HepG2 (cell line): ENCODE data around the gene ZBTB46. TPM values are rescaled to one million over a fixed set of nuclear protein-coding genes. Genes with fewer than 3 reads are reported as not detected.
A peak's percentile ranks its signal among the peaks of the same experiment; 100 is the strongest.

ENCODE experiments used
- ATAC-seq: fragments of 200-7000 bp; cut with Tn5 transposase; 3 replicates; pipeline ENCODE4 v1.9.1; 2020; ENCODE audit warnings: mild to moderate bottlenecking, moderate library complexity
- BruUV-seq: library from RNA; stranded (reverse); fragments of 400-500 nt; replicated peaks from 2 replicates; lab custom pipeline; 2021; lab: Mats Ljungman, UMichigan
- CTCF ChIA-PET: fragments of 300-600 bp; formaldehyde crosslinking; extraction: SDS; loops from one replicate; lab custom pipeline; 2021; ENCODE audit warnings: low total read pairs, inconsistent platforms, low intra/inter-chr PET ratio; lab: Yijun Ruan, JAX
- POLR2A ChIA-PET: fragments of 350-600 bp; sonication (Branson Sonifier 250); formaldehyde crosslinking; loops from one replicate; lab custom pipeline; 2020; ENCODE audit warnings: antibody characterized with exemption, inconsistent platforms; lab: Yijun Ruan, JAX
- DNase-seq: peaks from one replicate; pipeline ENCODE4 v3.0.0-alpha.2; 2015; ENCODE audit warnings: low spot score
- FAIRE-seq: peaks from 3 replicates; lab custom pipeline; 2011; peaks lifted over from hg19 to GRCh38; lab: Jason Lieb, UNC
- H2AFZ ChIP-seq: one replicate; pipeline ENCODE4 v1.6.1; 2011; ENCODE audit warnings: low read length, inconsistent platforms
- H3K27ac ChIP-seq: fragments of 300-600 bp; 3 replicates; pipeline ENCODE4 v1.8.0; 2011; ENCODE audit warnings: mixed run types, mild to moderate bottlenecking, mixed read lengths, low read length, inconsistent platforms; ENCODE audit not compliant: insufficient read depth; ENCODE audit errors: extremely low read length
- H3K27me3 ChIP-seq, 2 experiments: fragments of 200-600 bp in 1 of 2; 2 replicates in 1 of 2; 3 replicates in 1 of 2; pipeline versions ENCODE4 v1.6.0 to v1.8.0; 2011; ENCODE audit warnings: low read length in 2 of 2, mild to moderate bottlenecking in 2 of 2, moderate library complexity in 2 of 2, inconsistent platforms in 1 of 2; ENCODE audit not compliant: insufficient read depth in 2 of 2, control insufficient read depth in 1 of 2
- H3K36me3 ChIP-seq, 2 experiments: fragments of 200-600 bp in 1 of 2; replicated peaks in 1 of 2; 2 replicates in 1 of 2; 3 replicates in 1 of 2; pipeline versions ENCODE4 v1.5.1 to v1.8.0; 2011; ENCODE audit warnings: low read length in 2 of 2, inconsistent platforms in 1 of 2; ENCODE audit not compliant: insufficient read depth in 2 of 2, control insufficient read depth in 1 of 2
- H3K4me1 ChIP-seq: 2 replicates; pipeline ENCODE4 v1.5.1; 2012; ENCODE audit warnings: low read length, inconsistent platforms; ENCODE audit not compliant: insufficient read depth
- H3K4me2 ChIP-seq: 2 replicates; pipeline ENCODE4 v1.6.0; 2011; ENCODE audit warnings: low read depth, low read length, inconsistent platforms
- H3K4me3 ChIP-seq, 3 experiments: fragments of 200-600 bp in 1 of 3; sonication (generic), shearing (Covaris generic) in 1 of 3; replicated peaks in 1 of 3; 2 replicates each; pipeline ENCODE4 v1.5.1; 2011 to 2016; ENCODE audit warnings: low read length in 3 of 3, inconsistent platforms in 2 of 3, low read depth in 2 of 3, mild to moderate bottlenecking in 2 of 3, control low read depth in 1 of 3, mixed read lengths in 1 of 3; ENCODE audit not compliant: insufficient read depth in 1 of 3
- H3K79me2 ChIP-seq: one replicate; pipeline ENCODE4 v1.6.1; 2011; ENCODE audit warnings: low read length, inconsistent platforms; ENCODE audit not compliant: insufficient read depth
- H3K9ac ChIP-seq: 2 replicates; pipeline ENCODE4 v1.6.0; 2011; ENCODE audit warnings: mild to moderate bottlenecking, low read depth, low read length, inconsistent platforms; ENCODE audit not compliant: insufficient read depth
- H3K9me3 ChIP-seq: 2 replicates; pipeline ENCODE4 v1.5.1; 2012; ENCODE audit warnings: mild to moderate bottlenecking, low read length
- H4K20me1 ChIP-seq: 2 replicates; pipeline ENCODE4 v1.6.0; 2011; ENCODE audit warnings: inconsistent platforms, mild to moderate bottlenecking, low read length, moderate library complexity; ENCODE audit not compliant: insufficient read depth
- RBM39 ChIP-seq: fragments of 200-400 bp; formaldehyde crosslinking; IDR thresholded peaks from one replicate; pipeline ENCODE4 v1.6.1; 2018; ENCODE audit warnings: antibody characterized with exemption, mild to moderate bottlenecking, low read depth, low read length; ENCODE audit not compliant: poor library complexity, severe bottlenecking
- ZBTB42 ChIP-seq: sonication (generic); formaldehyde crosslinking; IDR thresholded peaks from 2 replicates; pipeline ENCODE4 v1.5.0; 2020; ENCODE audit warnings: mild to moderate bottlenecking, missing genetic modification reagents
- ZNF678 ChIP-seq: sonication (generic); formaldehyde crosslinking; IDR thresholded peaks from 2 replicates; pipeline ENCODE4 v1.4.0; 2020; ENCODE audit warnings: mild to moderate bottlenecking, missing genetic modification reagents
- WGBS: methylation state at CpG from one replicate; pipeline ENCODE4 v1.1.6; 2017; ENCODE audit warnings: low lambda C conversion rate; 5-methylcytosine and 5-hydroxymethylcytosine counted together
- in situ Hi-C: cut with HindIII; loops from 2 replicates; pipeline ENCODE4 v1.10.0; 2017; ENCODE audit warnings: low pct_unique_long_range_greater_than_20kb; ENCODE audit not compliant: extremely low pct_ligation_motif_present
- intact Hi-C: fragments of 100-400 bp; cut with micrococcal nuclease; formaldehyde crosslinking; loops from one replicate; pipeline ENCODE4 v1.10.0; 2022; ENCODE audit not compliant: unreplicated experiment
- polyA plus RNA-seq, 8 experiments: library from polyadenylated mRNA; depleted of rRNA in 3 of 8; stranded (reverse) in 7 of 8; unstranded in 1 of 8; fragments of >200 nt; fragmentation: Illumina TruSeq in 4 of 8; extraction: Trizol in 4 of 8; gene quantifications; 2 replicates each; pipeline versions ENCODE4 v1.2.1 to v1.2.3, GENCODE V29; 2011 to 2016; ENCODE audit warnings: low read depth in 4 of 8, missing spikeins in 1 of 8, mixed read lengths in 1 of 8; ENCODE audit not compliant: insufficient read depth in 1 of 8
- total RNA-seq, 5 experiments: library from RNA; depleted of rRNA; stranded (reverse); fragments of >200 nt; fragmentation: Illumina TruSeq; extraction: Trizol; gene quantifications; 2 replicates each; pipeline ENCODE4 v1.2.3, GENCODE V29; 2016; ENCODE audit warnings: low read depth in 1 of 5
- TF ChIP-seq, protein P1 (sequence below), 2 experiments: fragments of 450-650 bp in 1 of 2; sonication (generic) in 1 of 2; formaldehyde crosslinking; IDR thresholded peaks; 2 replicates each; pipeline versions ENCODE4 v1.5.0 to v1.8.0; 2020 to 2022; ENCODE audit warnings: mild to moderate bottlenecking in 1 of 2, missing genetic modification reagents in 1 of 2
- TF ChIP-seq, protein P2 (sequence below): sonication (generic); formaldehyde crosslinking; IDR thresholded peaks from 2 replicates; pipeline ENCODE4 v1.5.1; 2020; ENCODE audit warnings: mild to moderate bottlenecking, missing genetic modification reagents, moderate library complexity

The ZBTB46 gene
- total and polyA plus RNA-seq, 2 of the 13 experiments (the other 11 are each of a cell fraction or from before 2014, with no cell fraction given): 1.6 to 13.5 TPM

DNA sequence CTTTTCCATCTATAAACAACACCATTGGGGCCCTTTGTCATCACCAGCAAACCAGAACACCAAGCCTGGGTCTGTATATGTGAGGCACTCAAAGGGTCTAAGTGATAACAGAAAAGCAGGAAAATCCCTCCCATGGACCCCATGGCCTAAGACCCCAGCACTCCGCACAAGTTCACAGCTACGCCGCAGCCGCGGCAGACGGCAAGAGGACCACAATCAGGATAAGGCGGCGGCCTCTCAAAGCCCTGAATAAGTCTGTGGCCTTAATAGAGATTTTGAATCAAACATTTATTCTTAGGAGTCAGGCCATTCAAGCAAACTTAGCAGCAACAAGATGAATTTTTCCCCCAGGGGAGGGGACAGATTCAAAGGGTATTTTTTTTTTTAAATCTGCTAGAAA lies 2.9 kb downstream of the ZBTB46 start:
- DNase-seq: no peak
- Histone ChIP-seq H3K9ac (no peak overlapping the region), H3K79me2 (no peaks in the 10 kb centered on the region), H4K20me1 (peaks cover 7% of the 10 kb centered on the region; the same call in 1 of the 2 replicates), H3K27me3 (peaks cover 8 to 27% of the 10 kb centered on the region in 2 experiments), H3K4me3 (no peak overlapping the region), H3K9me3 (no peaks in the 10 kb centered on the region), H3K4me1 (peaks cover 50% of the 10 kb centered on the region), H2AFZ (no peak overlapping the region), H3K4me2 (no peak overlapping the region), H3K27ac (no peak overlapping the region), H3K36me3 (no peaks in the 10 kb centered on the region)
- no peak for TF ChIP-seq ZBTB42 (CRISPR knock-in tag)
- peak; percentile 12 for TF ChIP-seq RBM39
- no peak for TF ChIP-seq ZNF678 (CRISPR knock-in tag)
- no peak for FAIRE-seq
- no peak for ATAC-seq
- POLR2A ChIA-PET: no interaction called here
- CTCF ChIA-PET: no interaction called here
- in situ Hi-C loops: no loop called here
- 97% methylated on average over 8 of the region's 8 CpGs for WGBS
- intact Hi-C loops: no loop called here
- BruUV-seq: no TSS peak

DNA sequence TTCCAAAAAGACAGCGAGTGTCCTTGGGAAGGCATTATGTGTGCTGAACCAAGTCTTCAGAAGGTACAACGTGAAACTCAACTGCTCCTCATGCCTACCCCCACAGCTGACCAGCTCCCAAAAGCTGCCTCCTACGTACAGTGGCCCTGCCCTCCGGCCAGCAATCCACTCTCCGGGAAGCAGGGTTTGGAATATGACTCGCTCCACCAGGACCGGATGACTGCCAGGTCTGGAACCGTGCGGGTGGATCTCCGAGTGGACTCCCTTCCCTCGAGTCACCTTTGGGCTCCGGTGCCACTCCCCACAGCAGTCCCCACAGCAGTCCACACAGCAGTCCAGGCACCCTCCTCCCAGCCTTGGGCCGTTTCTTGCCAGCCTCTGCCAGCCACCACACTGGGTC lies 4.3 kb downstream of the ZBTB46 start:
- no TSS peak for BruUV-seq
- Histone ChIP-seq H3K9me3 (no peaks in the 10 kb centered on the region), H3K4me1 (peaks cover 43% of the 10 kb centered on the region), H3K79me2 (no peaks in the 10 kb centered on the region), H3K36me3 (no peaks in the 10 kb centered on the region), H2AFZ (no peak overlapping the region), H3K27ac (no peak overlapping the region), H3K4me3 (no peak overlapping the region), H4K20me1 (peaks cover 7% of the 10 kb centered on the region; the same call in 1 of the 2 replicates), H3K9ac (no peak overlapping the region), H3K4me2 (no peak overlapping the region), H3K27me3 (peaks cover 2 to 18% of the 10 kb centered on the region in 2 experiments; a peak in 3 of 5 replicates)
- FAIRE-seq (no peak), ATAC-seq (no peak), DNase-seq (no peak)
- TF ChIP-seq, protein P1, sequence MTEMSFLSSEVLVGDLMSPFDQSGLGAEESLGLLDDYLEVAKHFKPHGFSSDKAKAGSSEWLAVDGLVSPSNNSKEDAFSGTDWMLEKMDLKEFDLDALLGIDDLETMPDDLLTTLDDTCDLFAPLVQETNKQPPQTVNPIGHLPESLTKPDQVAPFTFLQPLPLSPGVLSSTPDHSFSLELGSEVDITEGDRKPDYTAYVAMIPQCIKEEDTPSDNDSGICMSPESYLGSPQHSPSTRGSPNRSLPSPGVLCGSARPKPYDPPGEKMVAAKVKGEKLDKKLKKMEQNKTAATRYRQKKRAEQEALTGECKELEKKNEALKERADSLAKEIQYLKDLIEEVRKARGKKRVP (CRISPR knock-in tag; IDR thresholded peaks at IDR 0.05): no peak
- TF ChIP-seq, protein P2, sequence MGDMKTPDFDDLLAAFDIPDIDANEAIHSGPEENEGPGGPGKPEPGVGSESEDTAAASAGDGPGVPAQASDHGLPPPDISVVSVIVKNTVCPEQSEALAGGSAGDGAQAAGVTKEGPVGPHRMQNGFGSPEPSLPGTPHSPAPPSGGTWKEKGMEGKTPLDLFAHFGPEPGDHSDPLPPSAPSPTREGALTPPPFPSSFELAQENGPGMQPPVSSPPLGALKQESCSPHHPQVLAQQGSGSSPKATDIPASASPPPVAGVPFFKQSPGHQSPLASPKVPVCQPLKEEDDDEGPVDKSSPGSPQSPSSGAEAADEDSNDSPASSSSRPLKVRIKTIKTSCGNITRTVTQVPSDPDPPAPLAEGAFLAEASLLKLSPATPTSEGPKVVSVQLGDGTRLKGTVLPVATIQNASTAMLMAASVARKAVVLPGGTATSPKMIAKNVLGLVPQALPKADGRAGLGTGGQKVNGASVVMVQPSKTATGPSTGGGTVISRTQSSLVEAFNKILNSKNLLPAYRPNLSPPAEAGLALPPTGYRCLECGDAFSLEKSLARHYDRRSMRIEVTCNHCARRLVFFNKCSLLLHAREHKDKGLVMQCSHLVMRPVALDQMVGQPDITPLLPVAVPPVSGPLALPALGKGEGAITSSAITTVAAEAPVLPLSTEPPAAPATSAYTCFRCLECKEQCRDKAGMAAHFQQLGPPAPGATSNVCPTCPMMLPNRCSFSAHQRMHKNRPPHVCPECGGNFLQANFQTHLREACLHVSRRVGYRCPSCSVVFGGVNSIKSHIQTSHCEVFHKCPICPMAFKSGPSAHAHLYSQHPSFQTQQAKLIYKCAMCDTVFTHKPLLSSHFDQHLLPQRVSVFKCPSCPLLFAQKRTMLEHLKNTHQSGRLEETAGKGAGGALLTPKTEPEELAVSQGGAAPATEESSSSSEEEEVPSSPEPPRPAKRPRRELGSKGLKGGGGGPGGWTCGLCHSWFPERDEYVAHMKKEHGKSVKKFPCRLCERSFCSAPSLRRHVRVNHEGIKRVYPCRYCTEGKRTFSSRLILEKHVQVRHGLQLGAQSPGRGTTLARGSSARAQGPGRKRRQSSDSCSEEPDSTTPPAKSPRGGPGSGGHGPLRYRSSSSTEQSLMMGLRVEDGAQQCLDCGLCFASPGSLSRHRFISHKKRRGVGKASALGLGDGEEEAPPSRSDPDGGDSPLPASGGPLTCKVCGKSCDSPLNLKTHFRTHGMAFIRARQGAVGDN (CRISPR knock-in tag): peak; percentile 13; the same call in 1 of the 2 replicates
- in situ Hi-C loops: no loop called here
- 73% methylated on average over 13 of the region's 13 CpGs for WGBS
- POLR2A ChIA-PET: no interaction called here
- CTCF ChIA-PET: no interaction called here
- intact Hi-C loops: no loop called here
